Skeletal muscle tissue (tissue), 4 donors: ENCODE data around the gene ZSWIM5. TPM values are rescaled to one million over a fixed set of nuclear protein-coding genes. Genes with fewer than 3 reads are reported as not detected.
"Not testable (repeated sequence)": the region's sequence is repeated elsewhere in the genome, so short reads cannot be mapped to it uniquely, and the experiment has no call there.

ENCODE experiments used
- H3K27ac ChIP-seq: one replicate; pipeline ENCODE4 v1.7.0; 2013; ENCODE audit warnings: mild to moderate bottlenecking, low read depth, low read length, inconsistent platforms
- H3K27me3 ChIP-seq, 3 donors: one replicate each; pipeline ENCODE4 v1.7.0; 2013; ENCODE audit warnings: low read length in 3 of 3; ENCODE audit not compliant: control insufficient read depth in 3 of 3, insufficient read depth in 3 of 3
- H3K36me3 ChIP-seq, 3 donors: one replicate each; pipeline ENCODE4 v1.7.0; 2013; ENCODE audit warnings: low read length in 3 of 3; ENCODE audit not compliant: control insufficient read depth in 3 of 3, insufficient read depth in 3 of 3
- H3K4me1 ChIP-seq, 3 donors: one replicate each; pipeline ENCODE4 v1.7.0; 2013; ENCODE audit warnings: low read length in 3 of 3, mild to moderate bottlenecking in 3 of 3; ENCODE audit not compliant: control insufficient read depth in 3 of 3, insufficient read depth in 3 of 3
- H3K4me3 ChIP-seq, 3 donors: one replicate each; pipeline ENCODE4 v1.7.0; 2013; ENCODE audit warnings: low read length in 3 of 3
- H3K9ac ChIP-seq, 3 donors: one replicate each; pipeline ENCODE4 v1.7.0; 2013; ENCODE audit warnings: low read length in 3 of 3, mild to moderate bottlenecking in 3 of 3, moderate library complexity in 2 of 3, low read depth in 1 of 3
- H3K9me3 ChIP-seq, 3 donors: one replicate each; pipeline ENCODE4 v1.7.0; 2013; ENCODE audit warnings: low read length in 3 of 3; ENCODE audit not compliant: control insufficient read depth in 3 of 3
- total RNA-seq: library from RNA; depleted of rRNA; stranded (reverse); fragments of >200 nt; gene quantifications from one replicate; pipeline ENCODE4 v1.2.3, GENCODE V29; 2014
- donor health status: Osteomylitis.

ZSWIM5 gene
- total RNA-seq, 1 donor from 2014 or later = 0.52 TPM

DNA sequence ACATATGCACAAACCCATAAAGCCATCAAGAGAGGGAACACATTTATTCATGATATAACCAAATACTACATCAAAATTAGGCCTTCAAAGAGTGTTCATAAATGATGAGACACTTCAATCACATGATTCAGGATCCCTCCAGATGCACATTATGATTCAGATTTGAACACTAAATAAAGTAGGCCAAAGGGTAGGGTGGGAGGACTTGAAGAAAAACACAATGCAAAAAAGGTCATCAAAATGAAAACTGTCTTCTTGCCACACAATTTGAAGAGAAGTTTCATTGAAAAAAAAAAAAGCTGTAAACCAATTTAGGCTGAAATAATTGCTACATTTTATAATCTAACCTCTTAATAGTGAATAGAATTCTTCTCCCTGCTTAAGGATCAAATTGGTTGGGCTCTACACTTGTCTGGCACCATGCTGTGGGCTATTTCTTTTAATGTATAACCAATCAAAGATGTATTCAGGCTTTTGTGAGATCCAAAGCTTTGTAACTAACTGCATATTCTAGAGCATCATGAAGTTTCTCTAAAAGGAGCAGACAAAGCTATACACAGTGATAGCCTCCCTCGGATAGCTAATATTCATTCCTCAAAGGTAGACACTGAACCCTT, 58.1 kb downstream of the ZSWIM5 start:
- no peaks in the 10 kb centered on the region for H3K36me3 ChIP-seq
- no peaks in the 10 kb centered on the region for H3K4me1 ChIP-seq
- H3K9ac ChIP-seq = no peak overlapping the region
- H3K4me3 ChIP-seq = no peak overlapping the region
- no peak overlapping the region for H3K27ac ChIP-seq
- H3K9me3 ChIP-seq = no peaks in the 10 kb centered on the region
- H3K27me3 ChIP-seq = no peaks in the 10 kb centered on the region

DNA sequence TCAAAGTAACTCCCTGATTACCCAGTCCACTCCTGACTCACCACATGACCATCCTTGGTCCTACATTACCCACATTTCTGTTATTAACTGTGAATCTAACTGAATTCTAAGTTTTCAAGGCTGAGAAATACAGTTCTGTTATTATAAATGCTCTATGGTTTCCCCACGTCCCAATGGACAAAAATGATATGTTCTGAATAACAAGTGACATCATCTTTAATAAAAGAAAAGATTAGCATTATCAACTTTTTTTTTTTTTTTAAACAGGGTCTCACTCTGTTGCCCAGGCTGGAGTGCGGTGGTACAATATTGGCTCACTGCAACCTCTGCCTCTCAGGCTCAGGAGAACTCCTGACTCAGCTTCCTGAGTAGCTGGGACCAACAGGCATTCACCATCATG, 59.6 kb downstream of the ZSWIM5 start:
- Histone ChIP-seq H3K9me3 (no peaks in the 10 kb centered on the region), H3K9ac (no peak overlapping the region), H3K4me3 (no peak overlapping the region), H3K36me3 (no peaks in the 10 kb centered on the region), H3K27me3 (no peaks in the 10 kb centered on the region), H3K4me1 (no peaks in the 10 kb centered on the region), H3K27ac (no peak overlapping the region)

DNA sequence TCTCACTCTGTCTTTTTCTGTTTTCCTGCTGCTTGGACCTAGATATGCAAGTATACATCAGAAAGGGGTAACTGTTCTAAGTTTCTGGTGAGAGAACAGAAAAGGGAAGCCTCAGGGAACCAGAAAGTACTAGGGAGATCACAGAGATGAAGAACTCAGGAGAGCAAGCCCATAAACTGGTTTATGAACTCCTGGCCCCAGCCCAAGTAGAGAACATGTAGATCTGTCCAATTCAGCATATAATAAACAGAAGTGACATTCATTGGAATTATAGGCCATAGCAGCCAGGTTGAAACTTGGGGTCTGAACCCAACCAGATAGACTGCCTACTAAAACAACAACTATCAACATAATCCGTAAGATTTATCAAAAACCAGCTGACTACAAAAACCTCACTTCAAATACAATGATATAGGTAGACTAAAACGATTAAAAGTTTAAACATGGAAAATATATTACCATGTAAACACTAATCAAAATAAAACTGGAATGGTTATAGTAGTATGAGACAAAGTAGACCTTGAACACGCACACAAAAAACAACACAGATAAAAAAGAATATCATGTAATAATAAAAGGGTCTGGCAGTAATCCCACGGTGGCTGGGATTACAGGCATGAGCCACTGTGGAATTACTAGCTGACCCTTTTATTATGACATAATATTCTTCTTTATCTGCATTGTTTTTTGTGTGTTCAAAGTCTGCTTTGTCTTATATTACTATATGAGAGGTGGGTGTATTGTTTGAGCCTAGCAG, 65.0 kb downstream of the ZSWIM5 start:
- no peak overlapping the region for H3K4me3 ChIP-seq
- no peaks in the 10 kb centered on the region for H3K4me1 ChIP-seq
- H3K27ac ChIP-seq = no peak overlapping the region
- H3K27me3 ChIP-seq = no peaks in the 10 kb centered on the region
- no peaks in the 10 kb centered on the region for H3K9me3 ChIP-seq
- H3K9ac ChIP-seq = no peak overlapping the region
- no peaks in the 10 kb centered on the region for H3K36me3 ChIP-seq

DNA sequence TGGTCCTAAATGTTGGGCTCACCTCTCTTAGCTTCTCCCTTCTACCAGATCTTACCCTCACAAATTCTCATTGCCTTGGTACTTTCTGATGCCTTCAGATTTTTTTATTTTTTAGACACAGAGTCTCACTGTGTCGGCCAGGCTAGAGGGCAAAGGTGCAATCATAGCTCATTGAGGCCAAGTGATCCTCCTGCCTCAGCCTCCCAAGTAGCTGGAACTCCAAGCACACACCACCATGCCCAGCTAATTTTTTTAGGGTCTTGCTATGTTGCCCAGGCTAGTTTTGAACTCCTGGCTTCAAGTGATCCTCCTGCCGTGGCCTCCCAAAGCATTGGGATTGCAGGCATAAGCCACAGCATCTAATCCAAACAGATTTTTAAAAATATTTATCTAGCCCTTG, 69.4 kb downstream of the ZSWIM5 start:
- Histone ChIP-seq H3K27me3 (no peaks in the 10 kb centered on the region), H3K9me3 (no peaks in the 10 kb centered on the region), H3K4me1 (no peaks in the 10 kb centered on the region), H3K9ac (no peak overlapping the region), H3K27ac (no peak overlapping the region), H3K36me3 (no peaks in the 10 kb centered on the region), H3K4me3 (no peak overlapping the region)

DNA sequence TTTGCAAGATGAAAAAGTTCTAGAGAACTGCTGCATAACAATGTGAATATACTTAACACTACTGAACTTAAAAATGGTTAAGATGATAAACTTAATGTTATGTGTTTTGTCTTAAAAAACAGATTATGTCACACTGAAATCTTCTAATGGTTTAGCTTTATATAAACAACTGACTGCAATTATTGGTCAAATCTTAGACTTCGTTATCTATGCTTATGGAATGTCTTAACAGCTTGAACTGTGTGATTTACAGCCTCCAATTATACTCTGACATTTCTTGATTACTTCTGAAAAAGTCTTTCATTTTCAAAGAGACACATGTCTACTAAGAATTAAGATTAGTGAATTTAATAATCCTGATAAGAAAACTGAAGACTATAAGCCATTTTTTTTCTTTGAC, 71.1 kb downstream of the ZSWIM5 start:
- Histone ChIP-seq H3K27ac (no peak overlapping the region), H3K4me3 (no peak overlapping the region), H3K36me3 (no peaks in the 10 kb centered on the region), H3K9ac (no peak overlapping the region), H3K4me1 (no peaks in the 10 kb centered on the region), H3K9me3 (no peaks in the 10 kb centered on the region), H3K27me3 (no peaks in the 10 kb centered on the region)

DNA sequence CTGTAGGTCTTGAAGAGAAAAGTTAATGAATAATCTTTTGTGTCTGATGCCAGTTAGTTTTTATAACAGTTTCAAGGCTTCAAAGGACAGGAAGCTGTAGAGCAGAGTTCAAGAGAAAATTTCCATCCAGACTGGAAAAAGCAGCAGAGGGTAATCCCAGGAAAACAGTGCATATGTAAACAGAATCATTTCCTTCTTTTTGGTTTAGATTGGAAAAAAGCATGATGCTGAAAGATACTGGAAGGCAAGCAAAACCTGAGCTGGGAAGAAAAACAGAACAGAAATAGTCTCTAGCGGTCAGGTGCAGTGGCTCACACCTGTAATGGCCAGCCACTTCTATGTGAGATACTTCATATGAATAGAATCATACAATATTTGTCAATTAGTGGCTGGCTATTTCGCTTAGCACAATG, 71.9 kb downstream of the ZSWIM5 start:
- Histone ChIP-seq H3K27ac (no peak overlapping the region), H3K9me3 (no peaks in the 10 kb centered on the region), H3K4me3 (no peak overlapping the region), H3K36me3 (no peaks in the 10 kb centered on the region), H3K4me1 (no peaks in the 10 kb centered on the region), H3K9ac (no peak overlapping the region), H3K27me3 (no peaks in the 10 kb centered on the region)

DNA sequence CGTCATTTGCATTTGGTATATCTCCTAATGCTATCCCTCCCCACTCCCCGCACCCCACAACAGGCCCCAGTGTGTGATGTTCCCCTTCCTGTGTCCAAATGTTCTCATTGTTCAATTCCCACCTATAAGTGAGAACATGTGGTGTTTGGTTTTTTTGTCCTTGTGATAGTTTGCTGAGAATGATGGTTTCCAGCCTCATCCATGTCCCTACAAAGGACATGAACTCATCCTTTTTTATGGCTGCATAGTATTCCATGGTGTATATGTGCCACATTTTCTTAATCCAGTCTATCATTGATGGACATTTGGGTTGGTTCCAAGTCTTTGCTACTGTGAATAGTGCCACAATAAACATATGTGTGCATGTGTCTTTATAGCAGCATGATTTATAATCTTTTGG, 73.7 kb downstream of the ZSWIM5 start:
- not testable (repeated sequence) for H3K9me3 ChIP-seq, H3K27ac ChIP-seq, H3K4me3 ChIP-seq, H3K36me3 ChIP-seq, H3K9ac ChIP-seq, H3K4me1 ChIP-seq, H3K27me3 ChIP-seq

DNA sequence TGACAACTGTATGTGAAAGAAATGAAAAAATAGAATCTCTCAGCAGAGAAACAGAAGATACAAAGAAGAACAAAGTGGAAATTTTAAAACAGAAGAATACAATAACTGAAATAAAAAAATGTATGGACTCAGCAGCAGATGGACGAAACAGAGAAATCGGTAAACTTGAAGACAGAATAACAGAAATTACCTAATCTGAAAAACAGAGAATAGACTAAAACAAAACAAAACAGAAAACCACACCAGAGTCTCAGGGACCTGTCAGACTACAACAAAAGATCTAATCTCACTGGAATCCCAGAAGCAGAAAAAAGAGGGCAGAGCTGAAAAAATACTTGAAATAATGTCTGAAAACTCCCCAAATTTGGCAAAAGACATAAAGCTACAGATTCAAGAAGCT, 83.0 kb downstream of the ZSWIM5 start:
- H3K36me3 ChIP-seq = no peaks in the 10 kb centered on the region
- no peak overlapping the region for H3K27ac ChIP-seq
- no peaks in the 10 kb centered on the region for H3K4me1 ChIP-seq
- no peaks in the 10 kb centered on the region for H3K27me3 ChIP-seq
- no peaks in the 10 kb centered on the region for H3K9me3 ChIP-seq
- no peak overlapping the region for H3K9ac ChIP-seq
- H3K4me3 ChIP-seq = no peak overlapping the region

DNA sequence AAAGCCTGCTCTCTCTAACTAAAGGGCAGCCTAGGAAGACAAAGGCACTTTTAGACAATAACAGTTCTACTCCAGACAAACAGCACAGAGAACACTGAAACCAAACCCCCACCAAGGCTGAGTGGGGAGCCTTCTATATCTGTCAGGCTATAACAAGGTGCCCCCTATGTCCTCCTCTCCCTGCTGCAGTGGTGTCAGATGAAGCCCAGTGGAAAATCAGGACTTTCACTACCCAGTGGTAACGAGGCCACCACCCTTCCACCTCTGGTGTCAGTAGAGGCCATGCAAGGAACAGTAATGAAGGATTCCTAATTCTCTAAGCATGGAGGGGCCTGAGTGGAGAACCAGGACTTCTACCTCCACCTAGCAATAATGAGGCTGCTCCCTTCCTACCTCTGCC, 83.7 kb downstream of the ZSWIM5 start:
- no peak overlapping the region for H3K27ac ChIP-seq
- no peaks in the 10 kb centered on the region for H3K27me3 ChIP-seq
- H3K9ac ChIP-seq = no peak overlapping the region
- no peaks in the 10 kb centered on the region for H3K4me1 ChIP-seq
- H3K36me3 ChIP-seq = no peaks in the 10 kb centered on the region
- no peaks in the 10 kb centered on the region for H3K9me3 ChIP-seq
- no peak overlapping the region for H3K4me3 ChIP-seq

DNA sequence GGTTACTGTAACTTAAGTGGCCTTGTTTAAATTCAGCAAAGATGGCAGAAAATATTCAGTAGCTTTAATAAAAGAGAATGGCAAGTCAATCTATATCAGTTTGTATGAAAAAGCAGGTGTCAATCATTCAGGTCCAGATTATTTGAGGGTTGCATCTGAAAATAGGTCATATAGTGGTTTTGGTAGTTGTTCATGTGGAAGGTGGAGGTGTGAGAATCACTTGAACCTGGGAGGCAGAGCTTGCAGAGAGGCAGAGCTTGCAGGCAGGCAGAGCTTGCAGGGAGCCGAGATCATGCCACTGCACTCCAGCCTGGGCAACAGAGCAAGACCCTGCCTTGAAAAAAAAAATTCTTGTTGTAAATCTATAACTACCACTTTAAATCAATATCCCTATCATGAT, 88.6 kb downstream of the ZSWIM5 start:
- Histone ChIP-seq H3K36me3 (no peaks in the 10 kb centered on the region), H3K4me1 (no peaks in the 10 kb centered on the region), H3K9me3 (no peaks in the 10 kb centered on the region), H3K27ac (no peak overlapping the region), H3K9ac (no peak overlapping the region), H3K4me3 (no peak overlapping the region), H3K27me3 (no peaks in the 10 kb centered on the region)
